ENCODE results near the gene TEX10. TPM values are rescaled to one million over a fixed set of nuclear protein-coding genes. Genes with fewer than 3 reads are reported as not detected.

TEX10 gene
- total RNA-seq, result 10 to 100 TPM; 44.7 to 49.4 TPM
- polyA plus RNA-seq (2013, experiment 1 of 2), result 31.6 TPM
- polyA plus RNA-seq (2013, experiment 2 of 2), result 31.6 TPM
- long read RNA-seq, experiment 1, full-length matches to known transcripts, result 12 of 21 reads
- long read RNA-seq, experiment 1, partial matches to known transcripts, result 5 of 21 reads
- long read RNA-seq, experiment 1, other reads (novel, unspliced or antisense), result 4 of 21 reads
- long read RNA-seq, experiment 2, full-length matches to known transcripts, result 86 of 115 reads
- long read RNA-seq, experiment 2, partial matches to known transcripts, result 4 of 115 reads
- long read RNA-seq, experiment 2, other reads (novel, unspliced or antisense), result 25 of 115 reads
- long read RNA-seq, experiment 3, transcript TEX10-201 (15 exons, 3,074 nt), result major isoform, 290 of 394 reads
- long read RNA-seq, experiment 3, partial matches to known transcripts, result 30 of 394 reads
- long read RNA-seq, experiment 3, other reads (novel, unspliced or antisense), result 74 of 394 reads
- long read RNA-seq, experiment 4, transcript TEX10-201 (15 exons, 3,074 nt), result major isoform, 17 of 32 reads
- long read RNA-seq, experiment 4, partial matches to known transcripts, result 6 of 32 reads
- long read RNA-seq, experiment 4, other reads (novel, unspliced or antisense), result 9 of 32 reads

- Mint-ChIP-seq H3K9me3 (peaks cover 12% of the 10 kb centered on the region), H3K4me1 (peaks cover 25% of the 10 kb centered on the region), H3K4me3 (peak within 1 kb of the TSS; percentile 89), H3K27ac (peak within 1 kb of the TSS; percentile 91), H3K36me3 (ENCODE audit: low read depth) (peaks cover 15% of the 10 kb centered on the region), H3K27me3 (ENCODE audit: insufficient read depth) (no peaks in the 10 kb centered on the region)
- peak within 1 kb of the TSS; percentile 76 for H3K9ac ChIP-seq (ENCODE audit: extremely low read depth, low read length, poor library complexity, severe bottlenecking)
- peak within 1 kb of the TSS; percentile 87 for H3K4me3 ChIP-seq (ENCODE audit: low read length)
- H3K27me3 ChIP-seq (ENCODE audit: control insufficient read depth, insufficient read depth, low read length, poor library complexity, severe bottlenecking), result no peaks in the 10 kb centered on the region
- DNase-seq, result peak; percentile 97
- TF ChIP-seq, protein P1, sequence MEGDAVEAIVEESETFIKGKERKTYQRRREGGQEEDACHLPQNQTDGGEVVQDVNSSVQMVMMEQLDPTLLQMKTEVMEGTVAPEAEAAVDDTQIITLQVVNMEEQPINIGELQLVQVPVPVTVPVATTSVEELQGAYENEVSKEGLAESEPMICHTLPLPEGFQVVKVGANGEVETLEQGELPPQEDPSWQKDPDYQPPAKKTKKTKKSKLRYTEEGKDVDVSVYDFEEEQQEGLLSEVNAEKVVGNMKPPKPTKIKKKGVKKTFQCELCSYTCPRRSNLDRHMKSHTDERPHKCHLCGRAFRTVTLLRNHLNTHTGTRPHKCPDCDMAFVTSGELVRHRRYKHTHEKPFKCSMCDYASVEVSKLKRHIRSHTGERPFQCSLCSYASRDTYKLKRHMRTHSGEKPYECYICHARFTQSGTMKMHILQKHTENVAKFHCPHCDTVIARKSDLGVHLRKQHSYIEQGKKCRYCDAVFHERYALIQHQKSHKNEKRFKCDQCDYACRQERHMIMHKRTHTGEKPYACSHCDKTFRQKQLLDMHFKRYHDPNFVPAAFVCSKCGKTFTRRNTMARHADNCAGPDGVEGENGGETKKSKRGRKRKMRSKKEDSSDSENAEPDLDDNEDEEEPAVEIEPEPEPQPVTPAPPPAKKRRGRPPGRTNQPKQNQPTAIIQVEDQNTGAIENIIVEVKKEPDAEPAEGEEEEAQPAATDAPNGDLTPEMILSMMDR (conservative IDR thresholded peaks at IDR 0.05), result no peak
- peaks cover 6% of the 10 kb centered on the region for H3K36me3 ChIP-seq (ENCODE audit: control insufficient read depth, insufficient read depth, low read length)
- H3K4me1 ChIP-seq (ENCODE audit: control insufficient read depth, insufficient read depth, low read length), result no peaks in the 10 kb centered on the region
- H3K9me3 ChIP-seq (ENCODE audit: control insufficient read depth, low read length), result peaks cover 13% of the 10 kb centered on the region
- 0% methylated on average over 21 to 53 of the region's 53 CpGs for WGBS, 2 experiments (ENCODE audit: insufficient coverage in 1 of 2, insufficient read length in 1 of 2)
- peak within 1 kb of the TSS; percentile 75 for H3K27ac ChIP-seq (ENCODE audit: low read depth, low read length)
Observed at GRCh38 chr9:100352727-100353505, at the start of gene TEX10. Gene TEX10 (minus strand): TSS chr9:100352942. CDS start chr9:100349363, 3,579 bp downstream.

GRCh38 chr9:100401042-100401441 is 48.3 kb upstream of the TEX10 start:
- H3K27ac ChIP-seq (ENCODE audit: low read depth, low read length), result no peak overlapping the region
- no peaks in the 10 kb centered on the region for H3K4me1 ChIP-seq (ENCODE audit: control insufficient read depth, insufficient read depth, low read length)
- TF ChIP-seq, protein P1 (conservative IDR thresholded peaks at IDR 0.05), result no peak
- H3K9ac ChIP-seq (ENCODE audit: extremely low read depth, low read length, poor library complexity, severe bottlenecking), result no peak overlapping the region
- H3K4me1 Mint-ChIP-seq, result no peaks in the 10 kb centered on the region
- H3K27me3 Mint-ChIP-seq (ENCODE audit: insufficient read depth), result no peaks in the 10 kb centered on the region
- no peak overlapping the region for H3K4me3 ChIP-seq (ENCODE audit: low read length)
- DNase-seq, result no peak
- no peaks in the 10 kb centered on the region for H3K27me3 ChIP-seq (ENCODE audit: control insufficient read depth, insufficient read depth, low read length, poor library complexity, severe bottlenecking)
- no peaks in the 10 kb centered on the region for H3K36me3 Mint-ChIP-seq (ENCODE audit: low read depth)
- 96 to 100% methylated on average over 1 of the region's 1 CpG for WGBS, 2 experiments (ENCODE audit: insufficient coverage in 1 of 2, insufficient read length in 1 of 2)
- no peaks in the 10 kb centered on the region for H3K9me3 ChIP-seq (ENCODE audit: control insufficient read depth, low read length)
- no peak overlapping the region for H3K4me3 Mint-ChIP-seq
- H3K27ac Mint-ChIP-seq, result no peak overlapping the region
- H3K36me3 ChIP-seq (ENCODE audit: control insufficient read depth, insufficient read depth, low read length), result no peaks in the 10 kb centered on the region
- H3K9me3 Mint-ChIP-seq, result peaks cover 8% of the 10 kb centered on the region

GRCh38 chr9:100397529-100398266 is 45.0 kb upstream of the TEX10 start:
- peaks cover 17% of the 10 kb centered on the region for H3K9me3 ChIP-seq (ENCODE audit: control insufficient read depth, low read length)
- no peak overlapping the region for H3K4me3 Mint-ChIP-seq
- H3K27ac Mint-ChIP-seq, result no peak overlapping the region
- H3K9ac ChIP-seq (ENCODE audit: extremely low read depth, low read length, poor library complexity, severe bottlenecking), result no peak overlapping the region
- H3K27me3 ChIP-seq (ENCODE audit: control insufficient read depth, insufficient read depth, low read length, poor library complexity, severe bottlenecking), result no peaks in the 10 kb centered on the region
- peaks cover 8% of the 10 kb centered on the region for H3K36me3 Mint-ChIP-seq (ENCODE audit: low read depth)
- no peak overlapping the region for H3K4me3 ChIP-seq (ENCODE audit: low read length)
- no peaks in the 10 kb centered on the region for H3K36me3 ChIP-seq (ENCODE audit: control insufficient read depth, insufficient read depth, low read length)
- no peaks in the 10 kb centered on the region for H3K4me1 ChIP-seq (ENCODE audit: control insufficient read depth, insufficient read depth, low read length)
- no peaks in the 10 kb centered on the region for H3K4me1 Mint-ChIP-seq
- no peaks in the 10 kb centered on the region for H3K27me3 Mint-ChIP-seq (ENCODE audit: insufficient read depth)
- TF ChIP-seq, protein P1 (conservative IDR thresholded peaks at IDR 0.05), result no peak
- 88 to 93% methylated on average over 1 to 2 of the region's 3 CpGs for WGBS, 2 experiments (ENCODE audit: insufficient coverage in 1 of 2, insufficient read length in 1 of 2)
- H3K27ac ChIP-seq (ENCODE audit: low read depth, low read length), result no peak overlapping the region
- no peak for DNase-seq
- peaks cover 25% of the 10 kb centered on the region for H3K9me3 Mint-ChIP-seq

All from endodermal cell (in vitro differentiated cells).